GM19395 (cell line): ENCODE results near the gene OR4C13.
"Not testable (repeated sequence)": the region's sequence is repeated elsewhere in the genome, so short reads cannot be mapped to it uniquely, and the experiment has no call there.

Experiments
- ATAC-seq: cut with Tn5 transposase; IDR thresholded peaks from one replicate; pipeline ENCODE4 v1.9.1; 2021; ENCODE audit warnings: mild to moderate bottlenecking, moderate library complexity; ENCODE audit not compliant: unreplicated experiment

Gene OR4C13

DNA sequence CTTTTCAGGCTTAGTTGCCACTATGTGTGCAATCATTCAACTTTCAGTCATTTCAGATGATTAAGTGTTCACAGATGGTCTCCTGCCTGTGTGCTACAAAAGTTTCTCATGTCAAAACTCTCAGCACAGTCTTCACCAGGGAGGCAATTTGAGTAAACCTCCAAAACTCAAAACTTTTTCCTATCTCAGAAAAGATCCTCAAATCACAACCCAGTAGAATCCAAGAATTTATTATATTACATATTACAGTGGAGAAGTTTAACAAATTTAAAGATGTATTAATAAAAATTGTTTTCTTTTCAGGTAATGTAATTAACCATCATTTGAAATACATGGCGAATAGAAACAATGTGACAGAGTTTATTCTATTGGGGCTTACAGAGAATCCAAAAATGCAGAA lies at the start of gene OR4C13:
Gene OR4C13 (plus strand): TSS at position 301 of the 400 bp plus-strand sequence. CDS start 32 bp downstream, at position 333.
- ATAC-seq: no peak

- not testable (repeated sequence) for ATAC-seq
These were observed 40.7 kb upstream of the OR4C13 start for GRCh38 chr11:49911516-49911915.

DNA sequence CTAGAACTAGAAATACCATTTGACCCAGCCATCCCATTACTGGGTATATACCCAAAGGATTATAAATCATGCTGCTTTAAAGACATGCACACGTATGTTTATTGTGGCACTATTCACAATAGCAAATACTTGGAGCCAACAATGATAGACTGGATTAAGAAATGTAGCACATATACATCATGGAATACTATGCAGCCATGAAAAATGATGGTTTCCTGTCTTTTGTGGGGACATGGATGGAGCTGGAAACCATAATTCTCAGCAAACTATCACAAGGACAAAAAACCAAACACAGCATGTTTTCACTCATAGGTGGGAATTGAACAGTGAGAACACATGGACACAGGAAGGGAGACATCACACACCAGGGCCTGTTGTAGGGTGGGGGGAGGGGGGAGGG lies 3.5 kb upstream of the OR4C13 start:
- not testable (repeated sequence) for ATAC-seq

GRCh38 chr11:49973439-49973838 lies 21.2 kb downstream of the OR4C13 start:
- ATAC-seq: not testable (repeated sequence)

GRCh38 chr11:49982435-49982834 lies 30.2 kb downstream of the OR4C13 start, which contains the start of gene OR4C12:
Gene OR4C12, minus strand, starts transcription at chr11:49982535. Its CDS starts 34 bp downstream, at chr11:49982501.
- ATAC-seq: not testable (repeated sequence)

DNA sequence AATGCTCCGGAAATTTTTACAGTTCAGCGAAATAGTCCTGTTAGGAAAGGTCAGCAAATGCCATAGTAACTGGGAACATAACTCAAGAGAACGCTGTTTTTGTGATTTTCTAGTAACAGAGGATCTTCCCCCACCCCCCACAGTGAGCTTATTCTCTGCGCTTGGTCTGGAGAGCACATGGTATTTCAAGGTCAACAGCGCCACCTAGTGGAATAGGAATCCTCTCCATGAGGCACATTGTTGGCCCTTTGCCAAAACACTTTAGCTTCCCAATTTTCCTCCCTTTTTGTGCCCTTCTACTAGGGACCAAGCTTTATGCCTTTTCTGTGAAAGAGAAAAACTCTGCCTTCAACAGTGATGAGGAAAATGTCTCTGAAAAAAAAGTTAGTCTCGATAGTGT lies 43.4 kb downstream of the OR4C13 start:
- no peak for ATAC-seq
